Stimulated activated CD4-positive, alpha-beta T cell treated with anti-CD3 and anti-CD28 coated beads, Interleukin-4, amount 100 ng/mL, for 4 hours (primary cell): Measurements from ENCODE around the gene KRT82.
"Not testable (repeated sequence)": the region's sequence is repeated elsewhere in the genome, so short reads cannot be mapped to it uniquely, and the experiment has no call there.

Source experiments
- DNase-seq, 2 experiments: peaks; one replicate each; pipeline ENCODE4 v3.0.0-alpha.2; 2020

Gene KRT82

DNA sequence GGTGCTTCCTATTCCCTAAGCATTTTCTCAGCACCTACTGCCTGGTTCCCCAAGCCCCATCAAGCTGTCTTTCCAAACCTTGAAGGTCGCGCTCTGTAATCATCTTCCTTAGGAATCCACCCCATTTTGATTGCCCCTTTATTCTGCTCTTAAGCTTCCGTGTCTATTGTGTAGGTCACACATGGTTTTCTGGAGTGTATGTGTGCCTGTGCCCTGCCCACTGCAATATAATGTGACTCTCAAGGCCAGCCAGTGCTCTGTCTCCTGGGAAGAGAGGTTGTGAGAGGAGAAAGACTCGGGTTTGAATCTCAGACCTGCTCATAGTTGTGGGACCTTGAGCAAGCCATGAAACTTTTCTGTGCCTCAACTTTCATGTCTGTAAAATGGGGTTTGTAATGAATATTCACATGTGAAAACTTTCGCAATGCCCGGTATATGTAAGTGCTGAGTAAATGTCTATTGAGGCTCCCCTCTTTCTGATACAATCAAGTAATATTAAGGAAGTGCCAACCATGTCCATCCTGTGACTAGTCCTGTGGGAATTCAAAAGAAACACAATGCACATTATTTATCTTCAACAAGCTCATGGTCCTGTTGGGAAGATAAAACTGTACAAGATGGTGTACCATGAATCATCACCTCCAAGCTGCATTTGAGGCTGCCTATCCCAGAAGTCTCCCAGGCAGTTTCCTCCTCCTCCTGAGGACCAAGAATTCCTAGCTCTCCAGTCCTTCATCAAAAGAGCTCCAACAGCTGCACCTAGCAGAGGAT, 28.8 kb upstream of the KRT82 start:
- DNase-seq = no peak

DNA sequence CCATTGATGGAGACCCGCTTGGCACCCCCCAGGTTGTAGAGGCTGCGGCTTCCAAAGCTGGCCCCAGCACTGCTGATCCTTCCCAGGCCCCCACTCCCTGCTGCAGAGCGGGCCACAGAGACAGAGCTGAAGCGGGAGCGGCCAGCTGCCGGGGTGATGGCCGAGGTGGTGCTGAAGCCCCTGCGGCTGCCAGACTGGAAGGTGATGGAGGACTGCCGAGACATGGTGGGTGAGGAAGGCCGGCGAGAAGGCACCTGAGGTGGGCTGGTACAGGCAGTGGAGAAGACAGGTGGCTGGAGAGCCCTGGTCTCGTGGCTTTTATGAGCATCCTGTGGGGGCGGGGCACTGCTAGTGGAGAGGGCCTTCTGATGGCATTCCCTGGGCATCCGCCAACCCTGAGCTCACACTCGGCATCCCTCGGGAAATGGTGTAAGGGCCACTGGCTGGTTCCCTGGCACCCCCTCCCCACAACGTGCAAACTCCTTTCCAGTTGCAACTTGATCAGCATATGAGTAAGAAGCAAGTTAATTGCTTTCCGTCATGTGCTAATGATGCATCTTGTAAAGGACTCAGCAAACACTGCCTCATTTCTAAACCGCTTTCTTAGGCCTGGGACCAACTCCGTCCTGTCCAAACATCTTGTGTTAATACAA, 28.1 kb upstream of the KRT82 start, which contains the start of gene KRT75:
TSS of gene KRT75 (minus strand) at position 291 of the 653 bp plus-strand sequence. CDS start at position 224, 67 bp downstream.
- no peak for DNase-seq

DNA sequence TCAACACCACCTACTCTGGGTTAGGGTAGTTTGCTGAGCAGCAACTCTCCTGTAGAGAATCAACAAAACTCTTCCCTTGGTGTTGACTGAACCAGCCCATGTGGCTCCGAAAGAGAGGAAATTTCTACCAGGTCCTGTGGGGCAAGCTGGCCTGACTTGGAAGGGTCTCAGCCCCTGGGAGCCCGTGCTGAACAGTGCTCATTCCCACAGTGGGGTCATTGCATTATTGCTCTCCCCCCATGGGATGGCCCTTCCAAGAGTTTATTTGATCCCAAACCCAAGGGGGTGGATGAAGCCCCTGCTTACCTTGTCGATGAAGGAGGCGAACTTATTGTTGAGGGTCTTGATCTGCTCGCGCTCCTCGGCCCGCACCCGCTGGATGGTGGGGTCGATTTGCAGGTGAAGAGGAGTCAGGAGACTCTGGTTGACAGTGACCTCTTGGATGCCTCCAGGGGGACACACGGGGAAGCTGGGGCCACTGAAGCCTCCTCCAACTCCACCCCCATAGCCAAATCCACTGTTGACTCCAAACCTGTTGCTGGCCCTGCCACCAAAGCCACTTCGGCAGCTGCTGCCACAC, 27.5 kb upstream of the KRT82 start:
- DNase-seq = no peak

GRCh38 chr12:52432559-52433207, 26.5 kb upstream of the KRT82 start:
- DNase-seq = no peak

GRCh38 chr12:52428121-52428520, 22.0 kb upstream of the KRT82 start:
- DNase-seq = no peak

- DNase-seq = no peak
Observed at GRCh38 chr12:52427083-52427482, 20.9 kb upstream of the KRT82 start.

GRCh38 chr12:52426034-52426433, 19.9 kb upstream of the KRT82 start:
- no peak for DNase-seq

GRCh38 chr12:52425466-52425865, 19.3 kb upstream of the KRT82 start:
- no peak for DNase-seq

DNA sequence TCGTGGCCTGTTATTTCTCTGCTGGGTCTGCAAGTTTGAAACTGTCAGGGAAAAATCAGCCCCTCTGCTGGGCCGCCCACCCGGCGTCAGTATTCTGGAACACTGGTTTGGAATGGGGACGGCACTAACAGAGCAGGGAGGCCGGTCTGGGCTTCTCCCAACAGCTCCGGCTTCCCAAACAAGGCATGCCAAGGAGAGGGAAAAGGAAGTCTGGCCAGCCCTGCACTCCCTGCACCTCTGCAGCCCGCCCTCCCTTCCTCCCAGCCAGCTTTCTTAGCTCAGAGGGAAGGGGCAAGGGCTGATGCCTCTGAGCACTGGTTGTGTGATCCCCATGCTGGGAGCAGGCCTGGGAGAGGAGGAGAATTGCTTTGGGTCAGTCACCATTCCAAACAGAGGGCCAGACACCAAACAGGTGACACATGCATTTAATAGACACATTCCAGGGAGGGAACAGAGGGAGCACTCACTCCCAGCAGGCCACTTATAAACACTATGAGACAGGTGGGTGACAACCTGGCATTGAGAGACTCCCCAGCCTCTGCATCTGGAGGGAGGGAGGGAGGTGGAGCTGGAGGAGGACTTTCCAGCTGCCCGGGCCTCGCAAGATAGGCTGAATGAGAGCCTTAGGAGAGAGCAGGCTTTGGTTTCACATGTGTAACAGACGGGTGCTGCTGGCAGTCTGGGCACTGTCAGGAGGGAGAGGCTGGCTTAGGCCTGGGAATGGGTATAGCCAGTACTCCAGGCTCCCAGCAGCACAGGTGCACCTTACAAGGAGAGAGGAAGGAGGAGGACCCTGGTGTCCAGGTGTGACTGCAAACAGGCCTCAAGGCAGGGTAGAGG, 17.7 kb upstream of the KRT82 start:
- no peak for DNase-seq

DNA sequence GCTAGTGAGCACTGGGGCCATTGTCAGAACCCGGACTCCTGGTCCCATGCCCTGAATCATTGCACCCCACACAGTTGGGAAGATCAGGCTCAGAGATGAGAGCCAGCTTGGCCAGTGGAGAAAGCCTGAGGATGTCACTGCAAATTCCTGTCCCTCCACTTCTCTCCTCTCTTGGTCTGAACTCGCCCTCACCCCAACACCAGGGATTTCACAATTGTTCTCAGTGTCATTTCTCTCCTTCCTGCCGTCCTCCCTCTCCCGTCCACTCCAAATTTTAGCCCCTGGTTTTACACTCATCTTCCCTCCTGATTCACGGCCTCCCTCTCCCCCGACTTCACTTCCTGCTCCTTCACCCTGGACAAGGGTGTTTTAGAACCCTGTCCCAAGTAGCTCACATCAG, 16.9 kb upstream of the KRT82 start:
- no peak for DNase-seq

GRCh38 chr12:52419656-52420055, 13.5 kb upstream of the KRT82 start:
- no peak for DNase-seq

GRCh38 chr12:52418576-52419110, 12.5 kb upstream of the KRT82 start:
- no peak for DNase-seq

DNA sequence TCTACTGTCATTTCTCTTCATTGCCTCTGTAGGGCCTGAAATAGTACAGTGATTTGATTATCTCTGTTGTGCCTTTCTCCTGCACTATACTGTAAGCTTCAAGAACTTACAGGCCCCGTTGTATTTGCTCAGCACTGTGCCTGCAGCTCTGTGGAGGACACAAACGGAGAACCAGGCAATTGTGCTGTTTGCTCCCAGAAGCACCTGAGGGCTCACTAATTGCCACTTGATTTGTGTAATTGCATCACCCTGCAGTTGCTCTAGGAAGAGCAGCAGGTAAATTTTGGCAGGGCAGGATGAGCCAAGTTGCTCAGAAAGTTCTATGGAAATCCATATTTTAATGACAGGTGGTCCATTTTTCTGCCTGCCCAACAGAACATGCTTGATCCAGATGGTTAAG, 11.6 kb upstream of the KRT82 start:
- DNase-seq = no peak

GRCh38 chr12:52416795-52417194, 10.7 kb upstream of the KRT82 start:
- no peak for DNase-seq

DNA sequence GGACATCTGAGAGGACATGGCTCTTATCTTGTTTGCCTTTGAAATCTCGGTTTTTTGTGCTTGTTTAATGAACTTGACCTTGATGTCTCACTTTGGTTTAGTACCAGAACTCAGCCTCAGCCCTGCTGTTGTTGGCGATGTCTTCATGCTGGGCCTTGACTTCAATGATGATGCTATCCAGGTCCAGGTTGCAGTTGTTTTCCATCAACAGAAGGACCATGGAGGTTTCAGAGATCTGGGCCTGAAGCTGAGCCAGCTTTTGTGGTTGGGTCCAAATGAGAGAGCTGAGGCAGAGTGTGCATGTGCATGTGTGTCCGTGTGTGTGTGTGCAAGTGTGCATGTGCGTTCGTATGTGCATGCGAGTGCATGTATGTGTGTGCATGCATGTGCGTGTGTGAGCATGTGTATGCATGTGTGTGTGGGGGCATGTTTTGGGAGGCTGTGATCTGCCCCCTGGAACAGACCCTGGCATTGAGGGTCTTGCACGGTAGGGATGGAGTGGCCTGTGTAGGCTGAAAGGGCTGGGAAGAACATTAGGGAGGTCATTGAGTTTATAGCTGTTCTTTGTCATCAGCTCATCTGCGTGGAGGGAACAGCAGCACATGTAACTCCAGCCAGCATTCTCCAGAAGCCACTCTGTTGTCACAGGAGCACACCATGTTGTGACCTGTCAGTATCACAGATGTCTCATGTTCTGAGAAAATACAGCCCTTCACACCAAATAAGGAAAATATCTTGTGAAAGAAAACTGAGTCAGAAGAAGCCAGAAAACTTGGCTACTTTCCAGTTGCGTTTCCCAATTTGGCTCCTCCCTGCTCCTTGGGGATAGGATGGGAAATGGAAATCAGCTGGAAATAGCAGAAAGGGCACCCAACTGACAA, 10.0 kb upstream of the KRT82 start:
- DNase-seq = no peak

DNA sequence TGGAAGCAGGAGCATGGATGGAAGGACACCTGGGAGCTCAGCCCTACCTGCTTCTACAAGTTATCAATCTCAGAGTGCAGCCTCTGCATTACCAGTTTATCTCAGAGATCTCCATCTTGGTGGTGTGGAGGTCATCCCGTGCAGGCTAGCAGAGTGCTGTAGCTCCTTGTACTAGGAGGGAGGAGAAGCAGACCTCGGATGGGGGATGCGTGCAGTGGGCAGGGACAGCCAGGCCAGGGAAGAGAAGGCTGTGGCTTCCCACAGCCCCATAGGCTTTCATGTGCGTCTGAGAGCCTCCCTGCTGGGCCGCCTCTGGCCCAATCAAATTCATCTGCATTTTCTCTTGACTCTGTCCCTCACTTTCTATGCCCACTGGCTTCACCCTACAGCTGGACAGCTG, 8.8 kb upstream of the KRT82 start:
- DNase-seq = no peak

DNA sequence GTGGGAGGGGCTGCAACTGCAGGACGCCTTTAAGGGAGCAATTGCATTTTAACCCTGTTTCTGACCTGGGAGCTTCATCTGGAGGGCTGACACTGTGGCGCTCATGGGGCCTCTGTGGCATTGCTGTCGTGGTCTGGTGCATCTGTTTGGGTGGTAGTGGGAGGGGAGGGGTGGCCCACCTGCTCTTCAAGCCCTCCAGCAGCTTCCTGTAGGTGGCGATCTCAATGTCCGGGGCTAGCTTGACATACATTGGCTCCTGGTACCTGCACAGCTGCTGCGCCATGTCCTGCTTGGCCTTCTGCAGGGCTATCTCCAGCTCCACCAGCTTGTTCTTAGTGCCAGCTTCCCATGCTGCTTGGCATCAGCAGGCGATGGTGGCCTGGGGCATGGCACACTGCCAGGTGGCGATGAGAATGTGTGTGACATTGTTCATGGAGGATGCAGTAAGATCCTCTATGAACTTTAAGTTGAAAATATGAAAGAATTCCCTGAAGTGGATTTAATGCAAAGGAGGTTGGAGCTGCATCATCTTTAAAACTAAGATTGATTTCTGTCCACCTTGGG, 7.7 kb upstream of the KRT82 start:
- no peak for DNase-seq

DNA sequence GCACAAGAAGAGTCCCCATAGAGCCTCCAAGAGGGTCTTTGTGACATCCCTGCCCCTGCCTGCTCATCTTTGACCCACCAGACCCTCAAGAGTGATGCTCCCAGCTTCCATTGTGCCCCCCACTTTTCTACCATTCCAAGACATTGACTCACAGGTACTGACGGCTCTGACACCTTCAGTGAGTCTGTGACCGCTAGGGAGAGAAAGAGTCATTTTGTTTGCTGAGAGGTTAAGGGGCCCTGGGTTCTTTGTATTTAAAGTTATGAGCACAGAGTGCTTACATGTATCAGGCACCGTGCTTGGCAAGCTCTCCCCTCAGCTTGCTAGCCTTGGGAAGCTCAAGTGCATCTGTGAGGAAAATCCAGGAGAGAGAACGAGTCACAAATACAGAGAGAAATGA, 7.1 kb upstream of the KRT82 start:
- DNase-seq = no peak

DNA sequence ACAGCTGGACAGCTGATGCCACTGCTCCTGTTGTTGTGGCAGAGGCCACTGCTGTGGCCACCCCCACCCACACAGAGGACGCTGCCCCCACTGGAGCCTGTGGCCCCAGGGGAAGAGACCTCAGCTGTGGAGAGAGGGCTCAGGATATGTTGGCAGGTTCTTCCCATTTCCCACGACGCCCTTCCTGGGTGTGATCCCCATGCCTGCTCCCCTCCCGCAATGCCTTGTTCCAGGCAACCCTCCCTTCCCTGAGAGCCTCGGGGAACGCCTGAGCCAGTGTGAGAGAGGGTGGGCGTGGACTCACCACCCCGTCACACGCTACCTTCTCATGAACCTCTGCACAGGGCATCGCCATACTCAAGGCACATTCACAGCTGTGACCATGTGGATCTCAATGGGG, 5.7 kb upstream of the KRT82 start:
- no peak for DNase-seq

GRCh38 chr12:52410589-52411248, 4.6 kb upstream of the KRT82 start:
- not testable (repeated sequence) for DNase-seq
